GM12878 (cell line): ENCODE data around the gene UBC. TPM values are rescaled to one million over a fixed set of nuclear protein-coding genes. Genes with fewer than 3 reads are reported as not detected.

Experiments used
- BMI1 ChIP-seq: fragments of 450-650 bp; IDR thresholded peaks from 2 replicates; pipeline ENCODE4 v1.6.1; 2016; ENCODE audit warnings: mild to moderate bottlenecking, moderate library complexity, borderline replicate concordance
- CREM ChIP-seq: IDR thresholded peaks from 2 replicates; pipeline ENCODE4 v1.6.1; 2014; ENCODE audit warnings: antibody characterized with exemption, low read depth
- CUX1 ChIP-seq: IDR thresholded peaks from 2 replicates; pipeline ENCODE4 v1.6.1; 2012; ENCODE audit warnings: improper control_type of control experiment, low read depth, low read length; ENCODE audit not compliant: insufficient replicate concordance
- LARP7 ChIP-seq: fragments of 450-650 bp; IDR thresholded peaks from 2 replicates; pipeline ENCODE4 v1.6.1; 2017; ENCODE audit warnings: mild to moderate bottlenecking
- MEF2A ChIP-seq: IDR thresholded peaks from 2 replicates; pipeline ENCODE4 v1.6.1; 2011; ENCODE audit warnings: low read depth, mild to moderate bottlenecking, low read length, moderate library complexity; ENCODE audit not compliant: insufficient read depth
- MTA2 ChIP-seq: fragments of 450-650 bp; IDR thresholded peaks from 2 replicates; pipeline ENCODE4 v1.6.1; 2016; ENCODE audit warnings: low read depth, mild to moderate bottlenecking, moderate library complexity
- MXI1 ChIP-seq: fragments of 150-350 bp; IDR thresholded peaks from 2 replicates; pipeline ENCODE4 v1.6.1; 2011; ENCODE audit warnings: low read depth, mild to moderate bottlenecking, inconsistent platforms, low read length, improper control_type of control experiment
- PKNOX1 ChIP-seq: fragments of 450-650 bp; IDR thresholded peaks from 2 replicates; pipeline ENCODE4 v1.6.1; 2016; ENCODE audit warnings: mild to moderate bottlenecking
- SMARCA5 ChIP-seq: fragments of 450-650 bp; IDR thresholded peaks from 2 replicates; pipeline ENCODE4 v1.6.1; 2017; ENCODE audit warnings: mild to moderate bottlenecking
- TCF12 ChIP-seq: IDR thresholded peaks from 2 replicates; pipeline ENCODE4 v1.6.1; 2011; ENCODE audit warnings: low read depth, mild to moderate bottlenecking, low read length
- TCF7 ChIP-seq: IDR thresholded peaks from 2 replicates; pipeline ENCODE4 v1.6.1; 2014; ENCODE audit warnings: antibody characterized with exemption, borderline replicate concordance
- YY1 ChIP-seq: IDR thresholded peaks from 2 replicates; pipeline ENCODE4 v1.6.1; 2011; ENCODE audit warnings: low read depth, mild to moderate bottlenecking, low read length
- ZBED1 ChIP-seq: IDR thresholded peaks from 2 replicates; pipeline ENCODE4 v1.6.1; 2016; ENCODE audit warnings: borderline replicate concordance
- ZBTB4 ChIP-seq: fragments of 450-650 bp; formaldehyde crosslinking; IDR thresholded peaks from 2 replicates; pipeline ENCODE4 v1.4.0; 2022; ENCODE audit warnings: mild to moderate bottlenecking, moderate library complexity
- ZNF592 ChIP-seq: fragments of 450-650 bp; IDR thresholded peaks from 2 replicates; pipeline ENCODE4 v1.6.1; 2017; ENCODE audit warnings: mild to moderate bottlenecking, moderate library complexity
- polyA plus RNA-seq, 11 experiments: library from polyadenylated mRNA; depleted of rRNA in 4 of 11; unstranded in 6 of 11; stranded (reverse) in 5 of 11; fragments of >200 nt; fragmentation: Nextera tagmentation in 4 of 11; fragmentation: Illumina TruSeq in 1 of 11; extraction: Ambion mirVana in 4 of 11; extraction: Trizol in 1 of 11; gene quantifications; 1 replicate in 1 of 11; 2 replicates in 10 of 11; pipeline versions ENCODE4 v1.2.1 to v1.2.3, GENCODE V29; 2011 to 2016; ENCODE audit warnings: inconsistent platforms in 2 of 11, missing spikeins in 2 of 11, low read depth in 1 of 11
- total RNA-seq, 4 experiments: library from RNA; depleted of rRNA in 3 of 4; stranded (reverse); fragments of >200 nt in 3 of 4; fragmentation: Illumina TruSeq in 1 of 4; extraction: Trizol in 1 of 4; gene quantifications; 2 replicates each; pipeline versions ENCODE4 v1.2.1 to v1.2.3, GENCODE V29; 2013 to 2021

The UBC gene
- total and polyA plus RNA-seq, 10 of the 15 experiments (the other 5 are each of a cell fraction or from before 2014, with no cell fraction given) = 653 to 1,666 (median 874) TPM

GRCh38 chr12:124940393-124941169, 26.1 kb upstream of the UBC start (continued):
- TF ChIP-seq ZBTB4 (0 out of 2 replicates have a peak, but pooled peaks have one; percentile 62), TCF7 (no peak), BMI1 (no peak), ZBED1 (no peak), MTA2 (peak; percentile 27; the same call in 1 of the 2 replicates), SMARCA5 (peak; percentile 89; the same call in 1 of the 2 replicates), ZNF592 (peak; percentile 85), MXI1 (peak; percentile 79), YY1 (peak; percentile 77), CREM (peak; percentile 58; the same call in 1 of the 2 replicates), CUX1 (no peak), MEF2A (0 out of 2 replicates have a peak, but pooled peaks have one; percentile 34), PKNOX1 (peak; percentile 42; the same call in 1 of the 2 replicates), TCF12 (0 out of 2 replicates have a peak, but pooled peaks have one; percentile 26), LARP7 (peak; percentile 64)
